ENCODE data around the gene SGCA. TPM values are rescaled to one million over a fixed set of nuclear protein-coding genes. Genes with fewer than 3 reads are reported as not detected.

The SGCA gene
- total and polyA plus RNA-seq, 9 of the 15 experiments (the other 6 are each of a cell fraction or from before 2014, with no cell fraction given), result not detected

DNA sequence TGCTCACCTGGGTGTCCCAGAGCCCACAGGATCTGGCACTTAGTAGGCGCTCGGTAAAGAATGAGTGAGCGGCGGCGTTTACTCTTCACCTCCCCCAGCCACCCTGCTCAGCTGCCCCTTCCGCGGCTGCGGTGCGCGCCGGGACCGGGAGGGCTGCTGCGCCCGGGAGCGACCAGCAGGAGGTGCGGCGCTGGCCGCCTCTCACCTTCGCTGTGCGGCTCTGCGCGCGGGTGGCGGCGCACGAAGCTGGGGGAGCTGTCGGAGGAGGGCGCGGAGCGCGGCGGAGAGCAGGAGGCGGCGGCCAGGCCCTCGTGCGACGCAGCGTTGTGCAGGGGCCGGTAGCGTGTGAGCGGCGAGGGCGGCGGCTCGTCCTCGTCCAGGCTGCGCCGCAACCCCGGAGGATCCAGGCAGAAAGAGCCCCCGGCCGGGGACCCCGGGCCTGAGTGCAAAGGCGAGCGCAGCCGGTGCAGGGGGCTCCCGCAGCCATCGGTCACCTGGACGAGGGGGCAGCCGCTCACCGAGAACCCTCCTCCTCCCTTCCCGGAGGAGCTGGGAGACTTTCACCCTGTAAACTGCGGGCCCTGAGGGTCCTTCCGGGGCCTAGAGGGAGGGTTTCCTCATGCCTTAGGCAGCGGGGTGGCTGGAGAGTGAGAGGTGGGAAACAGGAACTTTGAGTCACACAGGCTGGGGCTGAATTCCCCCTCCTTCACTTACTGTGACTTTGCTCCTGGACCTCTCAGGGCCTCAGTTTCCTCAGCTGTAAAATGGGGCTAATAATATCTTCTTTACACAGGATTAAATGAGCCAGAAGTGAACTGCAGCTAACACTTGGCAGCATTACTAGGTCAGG, 48.4 kb upstream of the SGCA start (continued):
- TF ChIP-seq, protein P1, sequence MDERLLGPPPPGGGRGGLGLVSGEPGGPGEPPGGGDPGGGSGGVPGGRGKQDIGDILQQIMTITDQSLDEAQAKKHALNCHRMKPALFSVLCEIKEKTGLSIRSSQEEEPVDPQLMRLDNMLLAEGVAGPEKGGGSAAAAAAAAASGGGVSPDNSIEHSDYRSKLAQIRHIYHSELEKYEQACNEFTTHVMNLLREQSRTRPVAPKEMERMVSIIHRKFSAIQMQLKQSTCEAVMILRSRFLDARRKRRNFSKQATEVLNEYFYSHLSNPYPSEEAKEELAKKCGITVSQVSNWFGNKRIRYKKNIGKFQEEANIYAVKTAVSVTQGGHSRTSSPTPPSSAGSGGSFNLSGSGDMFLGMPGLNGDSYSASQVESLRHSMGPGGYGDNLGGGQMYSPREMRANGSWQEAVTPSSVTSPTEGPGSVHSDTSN (CRISPR knock-in tag; IDR thresholded peaks at IDR 0.05; ENCODE audit: low read depth), result no peak
- TF ChIP-seq, protein P1 (tag; conservative IDR thresholded peaks at IDR 0.05; ENCODE audit: low read depth), result no peak
- TF ChIP-seq ARID1B (IDR thresholded peaks at IDR 0.05), result no peak
- TF ChIP-seq PTTG1 (tag; IDR thresholded peaks at IDR 0.05; ENCODE audit: low read depth), result no peak
- TF ChIP-seq PRPF4 (IDR thresholded peaks at IDR 0.05; ENCODE audit: insufficient read depth, low read depth, low read length, poor library complexity, severe bottlenecking), result no peak
- TF ChIP-seq CEBPB (tag; IDR thresholded peaks at IDR 0.05), result no peak
- no peak for TF ChIP-seq ZNF551 (CRISPR knock-in tag; IDR thresholded peaks at IDR 0.05)
- TF ChIP-seq PCBP1 (IDR thresholded peaks at IDR 0.05; ENCODE audit: low read depth, low read length, poor library complexity, severe bottlenecking), result no peak
- no peak for TF ChIP-seq ZNF175 (CRISPR knock-in tag; IDR thresholded peaks at IDR 0.05; ENCODE audit: low read depth)
- no peak for TF ChIP-seq ZNF717 (CRISPR knock-in tag; IDR thresholded peaks at IDR 0.05)
- TF ChIP-seq, protein P2, sequence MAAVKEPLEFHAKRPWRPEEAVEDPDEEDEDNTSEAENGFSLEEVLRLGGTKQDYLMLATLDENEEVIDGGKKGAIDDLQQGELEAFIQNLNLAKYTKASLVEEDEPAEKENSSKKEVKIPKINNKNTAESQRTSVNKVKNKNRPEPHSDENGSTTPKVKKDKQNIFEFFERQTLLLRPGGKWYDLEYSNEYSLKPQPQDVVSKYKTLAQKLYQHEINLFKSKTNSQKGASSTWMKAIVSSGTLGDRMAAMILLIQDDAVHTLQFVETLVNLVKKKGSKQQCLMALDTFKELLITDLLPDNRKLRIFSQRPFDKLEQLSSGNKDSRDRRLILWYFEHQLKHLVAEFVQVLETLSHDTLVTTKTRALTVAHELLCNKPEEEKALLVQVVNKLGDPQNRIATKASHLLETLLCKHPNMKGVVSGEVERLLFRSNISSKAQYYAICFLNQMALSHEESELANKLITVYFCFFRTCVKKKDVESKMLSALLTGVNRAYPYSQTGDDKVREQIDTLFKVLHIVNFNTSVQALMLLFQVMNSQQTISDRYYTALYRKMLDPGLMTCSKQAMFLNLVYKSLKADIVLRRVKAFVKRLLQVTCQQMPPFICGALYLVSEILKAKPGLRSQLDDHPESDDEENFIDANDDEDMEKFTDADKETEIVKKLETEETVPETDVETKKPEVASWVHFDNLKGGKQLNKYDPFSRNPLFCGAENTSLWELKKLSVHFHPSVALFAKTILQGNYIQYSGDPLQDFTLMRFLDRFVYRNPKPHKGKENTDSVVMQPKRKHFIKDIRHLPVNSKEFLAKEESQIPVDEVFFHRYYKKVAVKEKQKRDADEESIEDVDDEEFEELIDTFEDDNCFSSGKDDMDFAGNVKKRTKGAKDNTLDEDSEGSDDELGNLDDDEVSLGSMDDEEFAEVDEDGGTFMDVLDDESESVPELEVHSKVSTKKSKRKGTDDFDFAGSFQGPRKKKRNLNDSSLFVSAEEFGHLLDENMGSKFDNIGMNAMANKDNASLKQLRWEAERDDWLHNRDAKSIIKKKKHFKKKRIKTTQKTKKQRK (IDR thresholded peaks at IDR 0.05; ENCODE audit: borderline replicate concordance, low read depth, low read length), result no peak
- TF ChIP-seq, protein P3, sequence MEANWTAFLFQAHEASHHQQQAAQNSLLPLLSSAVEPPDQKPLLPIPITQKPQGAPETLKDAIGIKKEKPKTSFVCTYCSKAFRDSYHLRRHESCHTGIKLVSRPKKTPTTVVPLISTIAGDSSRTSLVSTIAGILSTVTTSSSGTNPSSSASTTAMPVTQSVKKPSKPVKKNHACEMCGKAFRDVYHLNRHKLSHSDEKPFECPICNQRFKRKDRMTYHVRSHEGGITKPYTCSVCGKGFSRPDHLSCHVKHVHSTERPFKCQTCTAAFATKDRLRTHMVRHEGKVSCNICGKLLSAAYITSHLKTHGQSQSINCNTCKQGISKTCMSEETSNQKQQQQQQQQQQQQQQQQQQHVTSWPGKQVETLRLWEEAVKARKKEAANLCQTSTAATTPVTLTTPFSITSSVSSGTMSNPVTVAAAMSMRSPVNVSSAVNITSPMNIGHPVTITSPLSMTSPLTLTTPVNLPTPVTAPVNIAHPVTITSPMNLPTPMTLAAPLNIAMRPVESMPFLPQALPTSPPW (CRISPR knock-in tag; IDR thresholded peaks at IDR 0.05), result peak; percentile 30
- no peak for TF ChIP-seq SRSF9 (IDR thresholded peaks at IDR 0.05; ENCODE audit: borderline replicate concordance, low read depth, low read length)
- TF ChIP-seq ZNF41 (CRISPR knock-in tag; conservative IDR thresholded peaks at IDR 0.05), result no peak
- no peak for TF ChIP-seq MTF1 (CRISPR knock-in tag; IDR thresholded peaks at IDR 0.05; ENCODE audit: borderline replicate concordance)
- no peak for TF ChIP-seq ZNF197 (CRISPR knock-in tag; IDR thresholded peaks at IDR 0.05; ENCODE audit: low read depth)
- TF ChIP-seq SETDB1 (IDR thresholded peaks at IDR 0.05; ENCODE audit: low read length), result no peak
